IPS-20b (cell line): ENCODE data around the gene HJURP.

Source experiments
- H3K27ac ChIP-seq: one replicate; pipeline ENCODE4 v1.5.1; 2013; ENCODE audit warnings: low read length
- H3K27me3 ChIP-seq: 2 replicates; pipeline ENCODE4 v1.6.1; 2013; ENCODE audit warnings: mild to moderate bottlenecking, low read length, inconsistent platforms; ENCODE audit not compliant: insufficient read depth
- H3K36me3 ChIP-seq: 2 replicates; pipeline ENCODE4 v1.6.1; 2013; ENCODE audit warnings: low read depth, mild to moderate bottlenecking, inconsistent platforms, low read length, moderate library complexity; ENCODE audit not compliant: insufficient read depth
- H3K4me1 ChIP-seq: 2 replicates; pipeline ENCODE4 v1.6.1; 2013; ENCODE audit warnings: mild to moderate bottlenecking, control low read depth, inconsistent platforms, low read length, moderate library complexity; ENCODE audit not compliant: insufficient read depth
- H3K4me3 ChIP-seq: 2 replicates; pipeline ENCODE4 v1.5.1; 2013; ENCODE audit warnings: mild to moderate bottlenecking, low read length, inconsistent platforms
- H3K9ac ChIP-seq: 2 replicates; pipeline ENCODE4 v1.6.1; 2013; ENCODE audit warnings: low read depth, mild to moderate bottlenecking, inconsistent platforms, low read length, moderate library complexity
- H3K9me3 ChIP-seq: 2 replicates; pipeline ENCODE4 v1.6.1; 2013; ENCODE audit warnings: mild to moderate bottlenecking, low read depth, low read length, inconsistent platforms; ENCODE audit not compliant: insufficient read depth

HJURP gene

GRCh38 chr2:233823731-233824121 is 30.6 kb downstream of the HJURP start:
- Histone ChIP-seq H3K9ac (no peak overlapping the region), H3K9me3 (no peaks in the 10 kb centered on the region), H3K36me3 (no peaks in the 10 kb centered on the region), H3K4me1 (no peaks in the 10 kb centered on the region), H3K27me3 (no peaks in the 10 kb centered on the region), H3K4me3 (no peak overlapping the region), H3K27ac (no peak overlapping the region)

GRCh38 chr2:233822781-233823730 is 31.3 kb downstream of the HJURP start:
- no peaks in the 10 kb centered on the region for H3K36me3 ChIP-seq
- no peaks in the 10 kb centered on the region for H3K9me3 ChIP-seq
- H3K27me3 ChIP-seq, result no peaks in the 10 kb centered on the region
- H3K4me3 ChIP-seq, result no peak overlapping the region
- no peaks in the 10 kb centered on the region for H3K4me1 ChIP-seq
- H3K9ac ChIP-seq, result no peak overlapping the region
- H3K27ac ChIP-seq, result no peak overlapping the region

GRCh38 chr2:233822101-233822771 is 32.1 kb downstream of the HJURP start:
- H3K9me3 ChIP-seq, result no peaks in the 10 kb centered on the region
- H3K9ac ChIP-seq, result no peak overlapping the region
- no peaks in the 10 kb centered on the region for H3K27me3 ChIP-seq
- H3K4me1 ChIP-seq, result no peaks in the 10 kb centered on the region
- no peak overlapping the region for H3K4me3 ChIP-seq
- H3K36me3 ChIP-seq, result no peaks in the 10 kb centered on the region
- H3K27ac ChIP-seq, result no peak overlapping the region

GRCh38 chr2:233821709-233822100 is 32.6 kb downstream of the HJURP start:
- Histone ChIP-seq H3K4me1 (no peaks in the 10 kb centered on the region), H3K27me3 (no peaks in the 10 kb centered on the region), H3K4me3 (no peak overlapping the region), H3K27ac (no peak overlapping the region), H3K36me3 (no peaks in the 10 kb centered on the region), H3K9ac (no peak overlapping the region), H3K9me3 (no peaks in the 10 kb centered on the region)

- no peak overlapping the region for H3K4me3 ChIP-seq
- no peak overlapping the region for H3K27ac ChIP-seq
- no peak overlapping the region for H3K9ac ChIP-seq
- H3K4me1 ChIP-seq, result no peaks in the 10 kb centered on the region
- no peaks in the 10 kb centered on the region for H3K27me3 ChIP-seq
- H3K36me3 ChIP-seq, result no peaks in the 10 kb centered on the region
- no peaks in the 10 kb centered on the region for H3K9me3 ChIP-seq
These were observed 33.1 kb downstream of the HJURP start for GRCh38 chr2:233821196-233821595.

GRCh38 chr2:233820774-233821105 is 33.6 kb downstream of the HJURP start:
- H3K36me3 ChIP-seq, result no peaks in the 10 kb centered on the region
- no peaks in the 10 kb centered on the region for H3K27me3 ChIP-seq
- no peaks in the 10 kb centered on the region for H3K4me1 ChIP-seq
- H3K27ac ChIP-seq, result no peak overlapping the region
- no peak overlapping the region for H3K9ac ChIP-seq
- H3K4me3 ChIP-seq, result no peak overlapping the region
- no peaks in the 10 kb centered on the region for H3K9me3 ChIP-seq

- Histone ChIP-seq H3K36me3 (no peaks in the 10 kb centered on the region), H3K9ac (no peak overlapping the region), H3K4me3 (no peak overlapping the region), H3K27ac (no peak overlapping the region), H3K4me1 (no peaks in the 10 kb centered on the region), H3K27me3 (no peaks in the 10 kb centered on the region), H3K9me3 (no peaks in the 10 kb centered on the region)
These were observed 34.2 kb downstream of the HJURP start for GRCh38 chr2:233819884-233820773.

GRCh38 chr2:233818639-233819621 is 35.4 kb downstream of the HJURP start:
- no peak overlapping the region for H3K4me3 ChIP-seq
- H3K27ac ChIP-seq, result no peak overlapping the region
- no peaks in the 10 kb centered on the region for H3K4me1 ChIP-seq
- no peaks in the 10 kb centered on the region for H3K9me3 ChIP-seq
- H3K36me3 ChIP-seq, result no peaks in the 10 kb centered on the region
- H3K27me3 ChIP-seq, result no peaks in the 10 kb centered on the region
- no peak overlapping the region for H3K9ac ChIP-seq

GRCh38 chr2:233817995-233818638 is 36.2 kb downstream of the HJURP start:
- H3K9me3 ChIP-seq, result no peaks in the 10 kb centered on the region
- H3K9ac ChIP-seq, result no peak overlapping the region
- H3K27me3 ChIP-seq, result no peaks in the 10 kb centered on the region
- H3K36me3 ChIP-seq, result no peaks in the 10 kb centered on the region
- no peak overlapping the region for H3K4me3 ChIP-seq
- no peak overlapping the region for H3K27ac ChIP-seq
- H3K4me1 ChIP-seq, result no peaks in the 10 kb centered on the region

- H3K36me3 ChIP-seq, result no peaks in the 10 kb centered on the region
- H3K4me3 ChIP-seq, result no peak overlapping the region
- H3K27me3 ChIP-seq, result no peaks in the 10 kb centered on the region
- no peak overlapping the region for H3K27ac ChIP-seq
- H3K9me3 ChIP-seq, result no peaks in the 10 kb centered on the region
- H3K9ac ChIP-seq, result no peak overlapping the region
- no peaks in the 10 kb centered on the region for H3K4me1 ChIP-seq
These were observed 36.9 kb downstream of the HJURP start for GRCh38 chr2:233817361-233817911.
